GM12873 (cell line): ENCODE data around the gene CCNF.

Source experiments
- TF ChIP-seq, protein P1 (sequence below): IDR thresholded peaks from 2 replicates; pipeline ENCODE4 v1.5.1; 2012; ENCODE audit warnings: low read depth, mild to moderate bottlenecking, moderate library complexity, low read length, control low read depth; ENCODE audit not compliant: insufficient read depth; ENCODE audit errors: missing control alignments

The CCNF gene

DNA sequence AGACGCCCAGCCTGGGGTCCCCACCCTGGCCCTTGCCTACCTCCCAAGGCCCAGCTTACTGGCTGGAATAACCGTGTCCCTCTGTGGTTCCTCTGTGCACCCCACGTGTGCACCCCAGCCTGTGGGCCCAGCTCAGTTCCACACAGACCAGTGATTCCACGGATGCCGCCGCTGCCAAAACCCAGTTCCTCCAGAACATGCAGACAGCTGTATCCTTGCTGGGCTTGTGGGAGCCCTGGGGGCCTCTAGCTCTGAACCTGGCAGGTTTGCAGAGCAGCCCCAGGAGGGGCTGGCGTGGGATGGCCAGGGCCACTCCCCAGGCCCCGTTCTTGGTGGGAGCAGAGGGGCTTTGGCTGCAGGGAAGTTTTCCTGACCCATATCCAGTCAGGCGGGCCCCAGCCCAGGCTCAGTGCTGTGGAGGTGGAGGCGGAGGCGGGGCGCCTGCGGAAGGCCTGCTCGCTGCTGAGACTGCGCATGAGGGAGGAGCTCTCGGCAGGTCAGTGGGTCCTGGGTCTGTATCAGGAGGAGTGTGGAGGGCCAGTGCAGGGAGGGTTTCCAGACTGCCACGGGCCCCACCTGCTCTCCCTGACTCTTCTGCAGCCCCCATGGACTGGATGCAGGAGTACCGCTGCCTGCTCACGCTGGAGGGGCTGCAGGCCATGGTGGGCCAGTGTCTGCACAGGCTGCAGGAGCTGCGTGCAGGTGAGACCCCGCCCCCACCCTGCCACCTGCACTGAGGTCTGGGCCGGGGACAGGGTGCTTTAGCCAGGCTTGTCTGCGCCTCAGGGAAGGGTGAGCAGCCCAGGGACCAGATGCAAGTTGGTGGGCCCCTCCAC is 33.0 kb downstream of the CCNF start:
- TF ChIP-seq, protein P1, sequence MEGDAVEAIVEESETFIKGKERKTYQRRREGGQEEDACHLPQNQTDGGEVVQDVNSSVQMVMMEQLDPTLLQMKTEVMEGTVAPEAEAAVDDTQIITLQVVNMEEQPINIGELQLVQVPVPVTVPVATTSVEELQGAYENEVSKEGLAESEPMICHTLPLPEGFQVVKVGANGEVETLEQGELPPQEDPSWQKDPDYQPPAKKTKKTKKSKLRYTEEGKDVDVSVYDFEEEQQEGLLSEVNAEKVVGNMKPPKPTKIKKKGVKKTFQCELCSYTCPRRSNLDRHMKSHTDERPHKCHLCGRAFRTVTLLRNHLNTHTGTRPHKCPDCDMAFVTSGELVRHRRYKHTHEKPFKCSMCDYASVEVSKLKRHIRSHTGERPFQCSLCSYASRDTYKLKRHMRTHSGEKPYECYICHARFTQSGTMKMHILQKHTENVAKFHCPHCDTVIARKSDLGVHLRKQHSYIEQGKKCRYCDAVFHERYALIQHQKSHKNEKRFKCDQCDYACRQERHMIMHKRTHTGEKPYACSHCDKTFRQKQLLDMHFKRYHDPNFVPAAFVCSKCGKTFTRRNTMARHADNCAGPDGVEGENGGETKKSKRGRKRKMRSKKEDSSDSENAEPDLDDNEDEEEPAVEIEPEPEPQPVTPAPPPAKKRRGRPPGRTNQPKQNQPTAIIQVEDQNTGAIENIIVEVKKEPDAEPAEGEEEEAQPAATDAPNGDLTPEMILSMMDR: no peak

DNA sequence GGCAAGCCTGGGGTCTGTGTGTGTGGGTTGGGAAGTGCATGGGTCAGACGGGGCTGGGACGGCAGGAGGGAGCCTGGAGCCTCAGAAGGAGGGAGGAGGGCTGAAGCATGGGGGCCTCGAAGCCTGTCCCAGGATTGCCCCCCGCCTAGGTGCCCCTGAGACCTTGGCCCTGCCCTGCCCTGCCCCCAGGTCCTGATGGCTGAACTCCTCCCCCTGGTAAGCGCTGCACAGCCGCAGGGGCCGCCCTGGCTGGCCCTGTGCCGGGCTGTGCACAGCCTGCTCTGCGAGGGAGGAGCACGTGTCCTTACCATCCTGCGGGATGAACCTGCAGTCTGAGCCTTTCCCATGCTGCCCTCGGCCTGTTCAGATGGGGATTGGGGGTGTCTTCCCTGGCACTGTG is 35.1 kb downstream of the CCNF start:
- TF ChIP-seq, protein P1: no peak

DNA sequence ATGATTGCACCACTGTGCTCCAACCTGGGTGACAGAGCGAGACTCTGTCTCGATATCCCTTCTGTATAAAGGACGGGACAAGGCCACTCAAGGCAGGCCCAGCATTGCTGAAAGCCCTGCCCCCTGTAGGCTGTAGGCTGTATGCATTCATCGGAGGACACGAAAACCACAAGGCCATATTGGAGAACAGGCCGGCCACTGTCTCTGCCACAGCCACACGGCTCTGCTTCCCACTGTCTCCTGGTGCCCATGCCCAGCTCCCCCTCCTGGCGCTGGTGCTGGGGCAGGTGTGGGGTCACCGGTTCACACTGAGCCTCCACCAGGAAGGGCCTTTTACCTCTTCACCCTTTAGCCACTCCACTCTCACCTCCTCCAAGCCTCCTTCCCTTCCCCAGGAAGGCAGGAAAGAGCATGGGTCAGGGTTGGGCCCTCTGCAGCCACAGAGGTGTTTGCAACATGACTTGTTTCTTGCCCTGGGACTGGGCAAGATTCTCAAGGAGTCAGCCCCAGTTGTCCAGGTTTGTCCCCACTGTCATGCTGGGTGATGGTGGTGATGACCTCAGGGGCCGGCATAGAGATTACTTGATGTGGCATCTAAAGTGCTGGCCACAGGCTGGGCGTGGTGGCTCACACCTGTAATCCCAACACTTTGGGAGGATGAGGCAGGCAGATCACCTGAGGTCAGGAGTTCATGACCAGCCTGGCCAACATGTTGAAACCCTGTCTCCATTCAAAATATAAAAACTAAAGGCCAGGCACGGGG is 36.6 kb downstream of the CCNF start:
- TF ChIP-seq, protein P1: peak; percentile 44

DNA sequence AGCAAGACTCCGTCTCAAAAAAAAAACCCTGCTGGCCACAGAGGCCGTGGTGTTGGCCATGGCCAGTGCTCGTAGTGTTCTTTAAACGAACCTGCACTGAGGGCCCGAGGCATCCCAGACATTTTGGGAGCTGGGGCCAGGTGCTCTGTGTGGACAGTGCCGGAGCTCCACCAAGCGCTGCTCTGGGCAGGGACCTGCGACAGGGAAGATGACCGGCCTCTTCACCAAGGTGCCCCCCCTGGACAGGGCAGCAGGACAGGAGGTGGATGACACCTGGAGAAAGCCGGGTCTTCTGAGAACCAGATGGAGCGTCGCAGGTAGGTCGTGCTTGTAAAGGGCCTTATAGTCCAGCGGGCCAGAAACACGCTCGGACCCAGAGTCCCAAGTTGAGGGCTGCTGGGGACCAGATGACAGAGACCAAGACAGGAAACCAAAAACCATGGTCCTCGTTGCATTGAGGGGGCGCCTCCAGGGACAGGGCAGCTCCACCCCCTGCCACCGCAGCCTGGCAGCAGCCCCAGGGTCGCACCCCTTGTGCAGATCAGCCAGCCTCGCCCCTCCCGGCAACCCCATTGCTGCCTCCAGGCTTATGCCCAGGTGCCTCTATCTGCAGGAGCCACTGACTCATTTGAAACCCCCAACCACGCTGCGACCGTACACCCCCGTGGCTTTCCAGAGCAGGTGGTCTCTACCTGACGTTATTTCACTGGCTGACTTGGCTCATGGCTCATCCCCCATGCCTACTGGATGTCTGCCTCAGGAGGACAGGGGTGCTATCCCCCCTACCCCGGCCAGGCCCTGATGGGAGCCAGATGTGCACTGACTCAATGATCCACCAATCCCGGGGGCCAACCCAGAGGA is 37.6 kb downstream of the CCNF start:
- TF ChIP-seq, protein P1: no peak

DNA sequence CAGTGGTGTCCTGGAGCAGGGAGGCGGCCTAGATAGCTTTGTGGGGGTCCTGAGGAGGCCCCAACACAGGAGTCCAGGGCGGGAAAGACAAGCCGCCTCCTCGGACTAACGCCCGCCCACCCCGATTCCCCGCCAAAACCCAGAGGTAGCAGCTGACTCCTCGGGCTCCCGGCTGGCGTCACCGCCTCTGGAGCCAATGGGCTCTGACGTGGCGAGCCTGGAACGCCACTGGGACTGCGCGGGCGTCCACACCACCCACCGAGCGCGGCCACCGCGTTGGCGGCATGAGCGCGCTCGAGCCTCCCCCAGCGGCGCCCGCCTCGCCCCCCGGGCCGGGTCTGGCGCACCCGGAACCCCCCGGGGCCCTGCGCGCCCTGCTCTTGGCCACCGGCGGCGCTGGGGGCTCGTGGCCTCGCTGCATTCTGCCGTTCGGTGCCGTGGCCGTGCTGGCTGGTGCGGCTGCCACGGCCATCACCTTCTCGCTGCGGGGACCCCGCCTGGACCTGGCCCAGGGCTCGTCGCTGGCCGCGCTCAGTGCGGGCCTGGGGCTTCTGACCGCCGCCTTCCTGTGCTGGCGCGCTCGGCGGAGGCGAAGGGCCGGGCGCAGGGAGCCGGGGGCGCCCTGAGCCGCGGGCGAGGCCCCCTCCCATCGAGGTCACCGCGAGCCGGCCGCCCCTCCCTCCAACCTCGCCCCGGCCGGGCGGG is 38.4 kb downstream of the CCNF start:
- TF ChIP-seq, protein P1: peak; percentile 18

DNA sequence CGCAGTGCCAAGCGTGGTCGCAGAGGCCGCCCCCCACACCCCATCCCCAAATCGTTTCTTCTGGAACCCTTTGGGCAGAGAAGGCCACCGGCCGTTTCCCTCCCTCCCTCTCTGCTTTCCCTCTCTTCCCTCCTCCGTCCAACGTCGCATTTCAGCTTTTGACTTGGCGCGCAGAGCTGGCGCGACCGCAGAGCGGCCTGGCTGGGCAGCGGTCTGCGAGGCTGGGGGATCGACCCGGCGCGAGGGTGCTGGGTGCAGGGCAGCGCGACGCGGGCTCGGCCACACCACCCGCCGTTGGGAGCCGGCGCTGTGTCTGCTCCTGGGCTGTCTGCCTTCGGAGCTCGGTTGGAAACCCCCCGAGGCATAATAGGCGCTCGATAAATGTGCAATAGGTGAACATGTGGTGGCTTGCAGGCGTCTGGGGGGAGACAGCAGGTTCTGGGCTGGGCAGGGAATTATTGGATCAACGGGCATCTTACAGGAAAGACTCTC is 39.0 kb downstream of the CCNF start:
- TF ChIP-seq, protein P1: no peak
